GM06990 (cell line): ENCODE results near the gene TMEM182.

Experiments used
- DNase-seq: peaks from one replicate; pipeline ENCODE4 v3.0.0-alpha.2; 2011; ENCODE audit not compliant: insufficient read length; ENCODE audit errors: extremely low read depth
- H3K27me3 ChIP-seq: replicated peaks from 2 replicates; pipeline ENCODE4 v1.6.0; 2011; ENCODE audit warnings: low read length; ENCODE audit not compliant: control insufficient read depth, insufficient read depth
- H3K36me3 ChIP-seq: 2 replicates; pipeline ENCODE4 v1.5.1; 2011; ENCODE audit warnings: low read length; ENCODE audit not compliant: control insufficient read depth, insufficient read depth
- H3K4me3 ChIP-seq: replicated peaks from 2 replicates; pipeline ENCODE4 v1.5.1; 2011; ENCODE audit warnings: low read depth, mild to moderate bottlenecking, control low read depth, low read length
- CTCF ChIP-seq: IDR thresholded peaks from 2 replicates; pipeline ENCODE4 v1.5.1; 2011; ENCODE audit warnings: low read length, control low read depth, mild to moderate bottlenecking, inconsistent platforms; ENCODE audit not compliant: insufficient read depth, poor library complexity, severe bottlenecking

Gene TMEM182

GRCh38 chr2:102832789-102833188 is 71.0 kb downstream of the TMEM182 start:
- TF ChIP-seq CTCF = no peak
- Histone ChIP-seq H3K27me3 (no peaks in the 10 kb centered on the region), H3K36me3 (no peaks in the 10 kb centered on the region), H3K4me3 (no peak overlapping the region)
- DNase-seq = no peak

GRCh38 chr2:102834523-102835273 is 72.9 kb downstream of the TMEM182 start:
- no peak for TF ChIP-seq CTCF
- Histone ChIP-seq H3K4me3 (no peak overlapping the region), H3K36me3 (no peaks in the 10 kb centered on the region), H3K27me3 (no peaks in the 10 kb centered on the region)
- DNase-seq = no peak

- H3K27me3 ChIP-seq = no peaks in the 10 kb centered on the region
- no peak for DNase-seq
- TF ChIP-seq CTCF = no peak
- H3K4me3 ChIP-seq = no peak overlapping the region
- H3K36me3 ChIP-seq = no peaks in the 10 kb centered on the region
These were observed 75.9 kb downstream of the TMEM182 start for GRCh38 chr2:102837626-102838198.

GRCh38 chr2:102839668-102840388 is 78.0 kb downstream of the TMEM182 start:
- DNase-seq = no peak
- peak; percentile 81 for TF ChIP-seq CTCF

GRCh38 chr2:102841107-102841840 is 79.4 kb downstream of the TMEM182 start:
- peak; percentile 67 for TF ChIP-seq CTCF
- Histone ChIP-seq H3K27me3 (no peaks in the 10 kb centered on the region; the same call in 1 of the 2 replicates), H3K4me3 (no peak overlapping the region), H3K36me3 (no peaks in the 10 kb centered on the region)
- DNase-seq = peak; percentile 12

More at GRCh38 chr2:102839668-102840388, 78.0 kb downstream of the TMEM182 start:
- Histone ChIP-seq H3K4me3 (no peak overlapping the region), H3K27me3 (no peaks in the 10 kb centered on the region; the same call in 1 of the 2 replicates), H3K36me3 (no peaks in the 10 kb centered on the region)
